A549 (cell line): ENCODE measurements around the gene NFKBIZ. TPM values are rescaled to one million over a fixed set of nuclear protein-coding genes. Genes with fewer than 3 reads are reported as not detected.

ENCODE experiments used
- ATAC-seq, 2 experiments: fragments of 200-7000 bp in 1 of 2; fragments of >200 bp in 1 of 2; cut with Nextera tagmentation in 1 of 2; cut with Tn5 transposase in 1 of 2; 3 replicates each; pipeline versions ENCODE4 v1.8.0 to v1.9.1; 2018 to 2020; ENCODE audit warnings: mild to moderate bottlenecking in 1 of 2, moderate library complexity in 1 of 2
- CTCF ChIA-PET: fragments of 300-600 bp; sonication (Branson Sonifier 250); formaldehyde crosslinking; extraction: SDS; loops from one replicate; lab custom pipeline; 2021; ENCODE audit warnings: antibody characterized with exemption, inconsistent platforms; lab: Yijun Ruan, JAX
- POLR2A ChIA-PET: fragments of 350-600 bp; formaldehyde crosslinking; extraction: SDS; loops from one replicate; lab custom pipeline; 2021; ENCODE audit warnings: antibody characterized with exemption, inconsistent platforms; lab: Yijun Ruan, JAX
- DNase-seq, 2 experiments: peaks; one replicate each; pipeline versions ENCODE4 v3.0.0 to v3.0.0-alpha.2; 2011 to 2016; ENCODE audit warnings: low read depth in 1 of 2, low spot score in 1 of 2
- FAIRE-seq: peaks from 2 replicates; lab custom pipeline; 2011; peaks lifted over from hg19 to GRCh38; lab: Jason Lieb, UNC
- H3K27ac ChIP-seq, 2 experiments: fragments of >200 bp; sonication (Bioruptor Twin); formaldehyde crosslinking; 3 replicates each; pipeline ENCODE4 v1.5.1; 2016 to 2017
- H3K4me1 ChIP-seq: fragments of >200 bp; sonication (Bioruptor Twin); formaldehyde crosslinking; 3 replicates; pipeline ENCODE4 v1.6.1; 2016
- H3K4me2 ChIP-seq: fragments of >200 bp; sonication (Bioruptor Twin); formaldehyde crosslinking; 3 replicates; pipeline ENCODE4 v1.6.1; 2016
- H3K4me3 ChIP-seq: fragments of >200 bp; sonication (Bioruptor Twin); formaldehyde crosslinking; 3 replicates; pipeline ENCODE4 v1.5.1; 2016
- H3K9me3 ChIP-seq: fragments of >200 bp; sonication (Bioruptor Twin); formaldehyde crosslinking; 3 replicates; pipeline ENCODE4 v1.6.1; 2016
- CHD4 ChIP-seq: fragments of 200-600 bp; sonication (generic); IDR thresholded peaks from 2 replicates; pipeline ENCODE4 v1.6.1; 2016; ENCODE audit warnings: antibody characterized with exemption, mild to moderate bottlenecking, borderline replicate concordance
- EHMT2 ChIP-seq: fragments of 200-600 bp; sonication (generic); IDR thresholded peaks from 2 replicates; pipeline ENCODE4 v1.6.1; 2016; ENCODE audit warnings: antibody characterized with exemption, low read depth, mild to moderate bottlenecking, moderate library complexity
- FOSL2 ChIP-seq, 2 experiments: fragments of 450-650 bp in 1 of 2; fragments of >200 bp in 1 of 2; sonication (Bioruptor Twin) in 1 of 2; formaldehyde crosslinking; IDR thresholded peaks; 2 replicates each; pipeline versions ENCODE4 v1.5.0 to v1.6.1; 2016 to 2020; ENCODE audit warnings: mild to moderate bottlenecking in 1 of 2, moderate library complexity in 1 of 2
- KDM5A ChIP-seq: fragments of 200-600 bp; sonication (generic); IDR thresholded peaks from 2 replicates; pipeline ENCODE4 v1.6.1; 2016; ENCODE audit warnings: antibody characterized with exemption, mild to moderate bottlenecking
- MAZ ChIP-seq: fragments of 150-350 bp; IDR thresholded peaks from 2 replicates; pipeline ENCODE4 v1.6.1; 2014; ENCODE audit warnings: antibody characterized with exemption, low read depth, low read length, borderline replicate concordance
- NR3C1 ChIP-seq: fragments of >200 bp; sonication (Bioruptor Twin); formaldehyde crosslinking; IDR thresholded peaks from 3 replicates; pipeline ENCODE4 v1.6.1; 2017
- RAD21 ChIP-seq, 2 experiments: fragments of >200 bp in 1 of 2; sonication (Bioruptor Twin) in 1 of 2; formaldehyde crosslinking in 1 of 2; IDR thresholded peaks in 1 of 2; conservative IDR thresholded peaks in 1 of 2; 2 replicates in 1 of 2; 3 replicates in 1 of 2; pipeline ENCODE4 v1.6.1; 2012 to 2018; ENCODE audit warnings: inconsistent platforms in 1 of 2
- RCOR1 ChIP-seq: fragments of 150-350 bp; IDR thresholded peaks from 2 replicates; pipeline ENCODE4 v1.6.1; 2014; ENCODE audit warnings: antibody characterized with exemption, low read length, low read depth
- SMC3 ChIP-seq: fragments of >200 bp; sonication (Bioruptor Twin); formaldehyde crosslinking; IDR thresholded peaks from 3 replicates; pipeline ENCODE4 v1.6.1; 2018; ENCODE audit warnings: inconsistent platforms
- ZC3H11A ChIP-seq: fragments of 450-650 bp; IDR thresholded peaks from 2 replicates; pipeline ENCODE4 v1.6.1; 2014; ENCODE audit warnings: antibody characterized with exemption, mild to moderate bottlenecking
- ZNF302 ChIP-seq: fragments of 250-450 bp; sonication (Bioruptor Pico); IDR thresholded peaks from 2 replicates; pipeline ENCODE4 v1.9.0; 2021; ENCODE audit warnings: inconsistent platforms, mild to moderate bottlenecking, moderate library complexity
- ZSCAN20 ChIP-seq: fragments of 250-450 bp; sonication (Bioruptor Pico); IDR thresholded peaks from 2 replicates; pipeline ENCODE4 v1.8.0; 2022; ENCODE audit warnings: mild to moderate bottlenecking, moderate library complexity
- WGBS: methylation state at CpG from one replicate; pipeline ENCODE4 v1.1.6; 2017; ENCODE audit errors: missing lambda C conversion rate; 5-methylcytosine and 5-hydroxymethylcytosine counted together
- polyA plus RNA-seq, 4 experiments: library from polyadenylated mRNA; depleted of rRNA in 3 of 4; stranded (reverse); fragments of >200 nt; fragmentation: RNase III in 1 of 4; extraction: RNeasy Plus Mini Kit Qiagen cat#74134 plus additional on column Dnase treatment in 1 of 4; gene quantifications; 2 replicates in 3 of 4; 3 replicates in 1 of 4; pipeline ENCODE4 v1.2.3, GENCODE V29; 2011 to 2017
- TF ChIP-seq, protein P1 (sequence below): IDR thresholded peaks from 2 replicates; pipeline ENCODE4 v1.6.1; 2012
- TF ChIP-seq, protein P2 (sequence below): fragments of 150-350 bp; IDR thresholded peaks from 2 replicates; pipeline ENCODE4 v1.6.1; 2014; ENCODE audit warnings: low read depth, mild to moderate bottlenecking, low read length
- TF ChIP-seq, protein P3 (sequence below): fragments of 250-450 bp; sonication (Bioruptor Pico); IDR thresholded peaks from 2 replicates; pipeline ENCODE4 v1.5.0; 2020; ENCODE audit warnings: low read depth, mild to moderate bottlenecking, moderate library complexity
- TF ChIP-seq, protein P4 (sequence below): IDR thresholded peaks from 2 replicates; pipeline ENCODE4 v1.6.1; 2012

The NFKBIZ gene
- polyA plus RNA-seq, 2 of the 4 experiments (the other 2 are of a cell fraction): 19.8 to 36.1 TPM

DNA sequence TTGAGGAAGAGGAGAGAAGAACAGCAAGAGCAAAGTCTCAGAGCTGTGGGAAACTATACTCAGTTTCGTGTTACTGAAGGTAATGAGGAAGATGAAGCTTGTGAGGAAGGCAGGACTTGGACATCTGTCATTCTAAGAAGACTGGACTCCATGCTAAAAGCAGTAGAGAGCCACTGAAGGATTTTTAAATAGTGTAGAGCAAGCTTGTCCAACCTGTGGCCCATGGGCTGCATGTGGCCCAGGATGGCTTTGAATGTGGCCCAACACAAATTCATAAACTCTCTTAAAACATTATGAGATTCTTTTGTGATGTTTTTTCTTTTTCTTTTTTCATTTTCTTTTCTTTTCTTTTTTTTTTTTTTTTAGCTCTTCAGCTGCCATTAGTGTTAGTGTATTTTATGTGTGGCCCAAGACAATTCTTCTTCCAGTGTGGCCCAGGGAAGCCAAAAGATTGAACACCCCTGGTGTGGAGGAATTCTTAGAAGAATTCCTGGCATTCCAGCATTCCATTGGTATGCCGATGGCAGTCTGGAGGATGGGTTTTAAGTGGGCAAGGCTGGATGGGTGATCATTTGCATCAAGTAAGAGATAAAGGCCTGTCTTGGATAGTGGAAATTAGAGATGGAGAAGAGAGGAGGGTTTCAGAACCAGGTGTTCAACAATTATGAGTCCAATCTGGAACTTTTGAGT is 6.9 kb upstream of the NFKBIZ start:
- ChIA-PET CTCF (interaction anchor here (0.6 to 1.5 kb wide), 3 partner anchors 15 to 247 kb away, joined by 3 to 4 read pairs (median 3); no protein-coding TSS in a partner anchor), POLR2A (interaction anchor here (0.6 to 1.3 kb wide), 3 partner anchors 8 to 15 kb away, joined by 3 to 4 read pairs (median 3); no protein-coding TSS in a partner anchor)
- Histone ChIP-seq H3K27ac (peak overlapping the region in 1 of 2 experiments; percentile 77; a peak in 3 of 6 replicates), H3K9me3 (no peaks in the 10 kb centered on the region), H3K4me2 (0 out of 3 replicates have a peak overlapping the region, but pooled peaks have one; percentile 1), H3K4me3 (no peak overlapping the region), H3K4me1 (peaks cover 13% of the 10 kb centered on the region; the same call in 2 of the 3 replicates)
- WGBS: 49% methylated on average over 2 of the region's 2 CpGs
- ATAC-seq (peak in 1 of 2 experiments; percentile 82; a peak in 3 of 6 replicates), DNase-seq (peak in 1 of 2 experiments; percentile 44), FAIRE-seq (no peak)
- TF ChIP-seq ZNF302 (no peak), RAD21 (conservative IDR thresholded peaks at IDR 0.05 in 1 of 2, IDR thresholded peaks at IDR 0.05 in 1 of 2) (no peak), KDM5A (no peak)
- TF ChIP-seq, protein P1, sequence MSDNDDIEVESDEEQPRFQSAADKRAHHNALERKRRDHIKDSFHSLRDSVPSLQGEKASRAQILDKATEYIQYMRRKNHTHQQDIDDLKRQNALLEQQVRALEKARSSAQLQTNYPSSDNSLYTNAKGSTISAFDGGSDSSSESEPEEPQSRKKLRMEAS: peak; percentile 30; the same call in 1 of the 2 replicates

DNA sequence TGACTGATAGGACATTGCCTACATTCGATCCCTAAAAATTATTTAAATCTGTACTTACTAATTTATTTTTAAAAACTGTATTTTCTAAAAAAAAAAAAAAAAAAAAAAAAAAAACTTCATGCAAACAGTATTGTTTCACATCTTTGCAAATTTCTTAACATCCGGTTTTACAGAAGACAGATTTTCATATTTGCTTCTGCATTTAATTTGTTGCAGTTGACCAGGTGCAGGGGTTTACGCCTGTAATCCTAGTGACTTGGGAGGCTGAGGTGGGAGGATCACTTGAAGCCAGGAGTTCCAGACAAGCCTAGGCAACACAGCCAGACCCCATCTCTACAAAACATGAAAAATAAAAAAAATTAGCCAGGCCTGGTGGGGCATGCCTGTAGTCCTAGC is 6.4 kb upstream of the NFKBIZ start:
- TF ChIP-seq, protein P2, sequence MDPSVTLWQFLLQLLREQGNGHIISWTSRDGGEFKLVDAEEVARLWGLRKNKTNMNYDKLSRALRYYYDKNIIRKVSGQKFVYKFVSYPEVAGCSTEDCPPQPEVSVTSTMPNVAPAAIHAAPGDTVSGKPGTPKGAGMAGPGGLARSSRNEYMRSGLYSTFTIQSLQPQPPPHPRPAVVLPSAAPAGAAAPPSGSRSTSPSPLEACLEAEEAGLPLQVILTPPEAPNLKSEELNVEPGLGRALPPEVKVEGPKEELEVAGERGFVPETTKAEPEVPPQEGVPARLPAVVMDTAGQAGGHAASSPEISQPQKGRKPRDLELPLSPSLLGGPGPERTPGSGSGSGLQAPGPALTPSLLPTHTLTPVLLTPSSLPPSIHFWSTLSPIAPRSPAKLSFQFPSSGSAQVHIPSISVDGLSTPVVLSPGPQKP: no peak
- TF ChIP-seq, protein P3, sequence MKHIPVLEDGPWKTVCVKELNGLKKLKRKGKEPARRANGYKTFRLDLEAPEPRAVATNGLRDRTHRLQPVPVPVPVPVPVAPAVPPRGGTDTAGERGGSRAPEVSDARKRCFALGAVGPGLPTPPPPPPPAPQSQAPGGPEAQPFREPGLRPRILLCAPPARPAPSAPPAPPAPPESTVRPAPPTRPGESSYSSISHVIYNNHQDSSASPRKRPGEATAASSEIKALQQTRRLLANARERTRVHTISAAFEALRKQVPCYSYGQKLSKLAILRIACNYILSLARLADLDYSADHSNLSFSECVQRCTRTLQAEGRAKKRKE (CRISPR knock-in tag): no peak
- TF ChIP-seq SMC3: no peak
- TF ChIP-seq CHD4: no peak
- WGBS: 82% methylated on average over 3 of the region's 3 CpGs
- ChIA-PET CTCF (interaction anchor here (0.6 to 1.4 kb wide), 3 partner anchors 13 to 247 kb away, joined by 3 read pairs; no protein-coding TSS in a partner anchor), POLR2A (interaction anchor here (0.6 kb wide), 1 partner anchor 14 kb away, joined by 3 read pairs; no protein-coding TSS in a partner anchor)
- peaks cover 16% of the 10 kb centered on the region for H3K4me1 ChIP-seq
- no peak overlapping the region for H3K4me3 ChIP-seq
- H3K9me3 ChIP-seq: no peaks in the 10 kb centered on the region
- no peak for ATAC-seq
- H3K27ac ChIP-seq: peak overlapping the region in 1 of 2 experiments; percentile 57; a peak in 2 of 6 replicates
- 0 out of 3 replicates have a peak overlapping the region, but pooled peaks have one; percentile 3 for H3K4me2 ChIP-seq
- no peak for FAIRE-seq
- no peak for DNase-seq

DNA sequence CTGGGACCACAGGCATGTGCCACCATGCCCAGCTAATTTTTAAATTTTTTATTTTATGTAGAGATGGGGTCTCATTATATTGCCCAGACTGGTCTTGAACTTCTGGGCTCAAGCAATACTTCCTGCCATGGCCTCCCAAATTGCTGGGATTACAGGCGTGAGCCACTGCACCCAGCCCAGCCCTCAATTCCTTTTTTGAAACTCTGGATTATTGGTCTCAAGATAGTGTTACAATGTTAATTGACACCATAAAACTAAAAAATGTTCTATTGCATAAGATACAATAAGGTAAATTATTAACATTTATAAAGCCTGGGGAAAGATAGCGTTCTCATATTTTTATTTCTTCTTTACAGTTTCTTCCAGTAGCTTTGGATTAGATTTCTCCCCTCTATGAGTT is 3.9 kb upstream of the NFKBIZ start:
- H3K9me3 ChIP-seq: no peaks in the 10 kb centered on the region
- no peak overlapping the region for H3K27ac ChIP-seq
- TF ChIP-seq, protein P4, sequence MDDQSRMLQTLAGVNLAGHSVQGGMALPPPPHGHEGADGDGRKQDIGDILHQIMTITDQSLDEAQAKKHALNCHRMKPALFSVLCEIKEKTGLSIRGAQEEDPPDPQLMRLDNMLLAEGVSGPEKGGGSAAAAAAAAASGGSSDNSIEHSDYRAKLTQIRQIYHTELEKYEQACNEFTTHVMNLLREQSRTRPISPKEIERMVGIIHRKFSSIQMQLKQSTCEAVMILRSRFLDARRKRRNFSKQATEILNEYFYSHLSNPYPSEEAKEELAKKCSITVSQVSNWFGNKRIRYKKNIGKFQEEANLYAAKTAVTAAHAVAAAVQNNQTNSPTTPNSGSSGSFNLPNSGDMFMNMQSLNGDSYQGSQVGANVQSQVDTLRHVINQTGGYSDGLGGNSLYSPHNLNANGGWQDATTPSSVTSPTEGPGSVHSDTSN: no peak
- ChIA-PET POLR2A (no interaction called here), CTCF (interaction anchor here (0.9 to 3.0 kb wide), 3 partner anchors 32 to 384 kb away, joined by 4 to 11 read pairs (median 6); no protein-coding TSS in a partner anchor)
- ATAC-seq (no peak), FAIRE-seq (no peak), DNase-seq (no peak)
- WGBS: 89% methylated on average over 2 of the region's 2 CpGs
- H3K4me1 ChIP-seq: peaks cover 23% of the 10 kb centered on the region
- H3K4me2 ChIP-seq: no peak overlapping the region
- H3K4me3 ChIP-seq: no peak overlapping the region

DNA sequence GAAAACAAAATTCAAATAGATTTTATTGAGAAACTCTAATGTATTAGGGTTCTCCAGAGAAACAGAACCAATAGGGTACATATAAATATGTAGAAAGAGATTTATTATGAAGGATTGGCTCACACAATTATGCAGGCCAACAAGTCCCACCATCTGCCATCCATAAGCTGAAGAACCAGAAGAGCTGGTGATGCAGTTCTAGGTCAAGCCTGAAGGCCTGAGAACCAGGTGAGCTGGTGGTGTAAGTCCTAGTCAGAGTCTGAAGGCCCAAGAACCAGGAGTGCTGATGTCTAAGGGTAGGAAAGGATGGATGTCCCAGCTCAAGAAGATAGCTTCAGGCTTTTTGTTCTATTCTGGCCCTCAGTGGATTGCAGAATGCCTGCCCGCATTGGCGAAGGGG is 2.6 kb upstream of the NFKBIZ start:
- Histone ChIP-seq H3K4me1 (peaks cover 30% of the 10 kb centered on the region), H3K4me3 (no peak overlapping the region), H3K4me2 (no peak overlapping the region), H3K27ac (0 out of 6 replicates have a peak overlapping the region, but pooled peaks of 1 of the 2 experiments have one; percentile 13), H3K9me3 (no peaks in the 10 kb centered on the region)
- DNase-seq (no peak), FAIRE-seq (no peak), ATAC-seq (no peak)
- POLR2A ChIA-PET: no interaction called here
- 95% methylated on average over 2 of the region's 2 CpGs for WGBS
- TF ChIP-seq NR3C1: no peak
- TF ChIP-seq MAZ: no peak
- TF ChIP-seq EHMT2: no peak
- TF ChIP-seq RCOR1: no peak
- no peak for TF ChIP-seq ZC3H11A
- no peak for TF ChIP-seq FOSL2 (IDR thresholded peaks at IDR 0.05)
- TF ChIP-seq FOSL2 (CRISPR knock-in tag; IDR thresholded peaks at IDR 0.05): no peak
- no peak for TF ChIP-seq ZSCAN20
- CTCF ChIA-PET: interaction anchor here (1.0 to 3.0 kb wide), 2 partner anchors 378 to 382 kb away, joined by 3 to 11 read pairs; no protein-coding TSS in a partner anchor
